Measurements from ENCODE around the gene NEUROD1. TPM values are rescaled to one million over a fixed set of nuclear protein-coding genes. Genes with fewer than 3 reads are reported as not detected.
A peak's percentile ranks its signal among the peaks of the same experiment; 100 is the strongest.

NEUROD1 gene
- total and polyA plus RNA-seq, 7 experiments from 2014 or later: not detected

GRCh38 chr2:181685150-181685688, 4.9 kb upstream of the NEUROD1 start:
- Mint-ChIP-seq H3K4me1 (peaks cover 28 to 46% (median 39%) of the 10 kb centered on the region in 7 donors), H3K36me3 (peaks cover 0 to 10% (median 4%) of the 10 kb centered on the region in 5 donors), H3K27me3 (peaks cover 70 to 91% (median 85%) of the 10 kb centered on the region in 5 donors), H3K9me3 (peaks cover 0 to 5% (median 3%) of the 10 kb centered on the region in 11 donors), H3K4me3 (peak overlapping the region in 7 of 10 donors; percentile 0 to 78 (median 4)), H3K27ac (no peak overlapping the region)
- Histone ChIP-seq H3K27ac (ENCODE audit: low read depth, low read length) (no peak overlapping the region), H3K9me3 (ENCODE audit: control insufficient read depth in 2 of 3, low read length in 3 of 3) (no peaks in the 10 kb centered on the region), H3K36me3 (ENCODE audit: control insufficient read depth in 2 of 3, insufficient read depth in 3 of 3, low read length in 3 of 3) (no peaks in the 10 kb centered on the region), H3K4me1 (ENCODE audit: control insufficient read depth in 2 of 2, insufficient read depth in 2 of 2, low read length in 2 of 2) (peaks cover 0 to 24% of the 10 kb centered on the region in 2 donors), H3K27me3 (ENCODE audit: control insufficient read depth in 2 of 2, insufficient read depth in 2 of 2, low read length in 2 of 2) (peaks cover 19 to 31% of the 10 kb centered on the region in 2 donors), H3K4me3 (ENCODE audit: low read length) (no peak overlapping the region)
- ChIA-PET POLR2A (no interaction called here), CTCF (interaction anchor here (0.9 kb wide), 1 partner anchor 9 kb away, joined by 3 read pairs; no protein-coding TSS in a partner anchor)
- DNase-seq (no peak), ATAC-seq (no peak)
- intact Hi-C loops (cut with micrococcal nuclease): no loop called here

GRCh38 chr2:181684454-181685149, 4.3 kb upstream of the NEUROD1 start:
- H3K4me1 Mint-ChIP-seq: peaks cover 28 to 51% (median 40%) of the 10 kb centered on the region in 7 donors
- Histone ChIP-seq H3K4me1 (ENCODE audit: control insufficient read depth in 2 of 2, insufficient read depth in 2 of 2, low read length in 2 of 2) (peaks cover 0 to 24% of the 10 kb centered on the region in 2 donors), H3K36me3 (ENCODE audit: control insufficient read depth in 2 of 3, insufficient read depth in 3 of 3, low read length in 3 of 3) (no peaks in the 10 kb centered on the region), H3K4me3 (ENCODE audit: low read length) (no peak overlapping the region), H3K9me3 (ENCODE audit: control insufficient read depth in 2 of 3, low read length in 3 of 3) (no peaks in the 10 kb centered on the region), H3K27ac (ENCODE audit: low read depth, low read length) (no peak overlapping the region), H3K27me3 (ENCODE audit: control insufficient read depth in 2 of 2, insufficient read depth in 2 of 2, low read length in 2 of 2) (peaks cover 26 to 37% of the 10 kb centered on the region in 2 donors)
- peak overlapping the region in 8 of 10 donors; percentile 0 to 78 (median 2) for H3K4me3 Mint-ChIP-seq
- H3K27me3 Mint-ChIP-seq: peaks cover 76 to 93% (median 86%) of the 10 kb centered on the region in 5 donors
- intact Hi-C loops (cut with micrococcal nuclease): loop anchor here in 1 of 2 donors (5.0 kb wide), 1 partner anchor 112 kb away; no protein-coding TSS in a partner anchor
- H3K9me3 Mint-ChIP-seq: peaks cover 0 to 7% (median 4%) of the 10 kb centered on the region in 11 donors
- no peak for ATAC-seq
- no peak for DNase-seq
- ChIA-PET CTCF (no interaction called here), POLR2A (no interaction called here)
- peaks cover 0 to 10% (median 6%) of the 10 kb centered on the region in 5 donors for H3K36me3 Mint-ChIP-seq
- H3K27ac Mint-ChIP-seq: peak overlapping the region in 1 of 9 donors; percentile 0

DNA sequence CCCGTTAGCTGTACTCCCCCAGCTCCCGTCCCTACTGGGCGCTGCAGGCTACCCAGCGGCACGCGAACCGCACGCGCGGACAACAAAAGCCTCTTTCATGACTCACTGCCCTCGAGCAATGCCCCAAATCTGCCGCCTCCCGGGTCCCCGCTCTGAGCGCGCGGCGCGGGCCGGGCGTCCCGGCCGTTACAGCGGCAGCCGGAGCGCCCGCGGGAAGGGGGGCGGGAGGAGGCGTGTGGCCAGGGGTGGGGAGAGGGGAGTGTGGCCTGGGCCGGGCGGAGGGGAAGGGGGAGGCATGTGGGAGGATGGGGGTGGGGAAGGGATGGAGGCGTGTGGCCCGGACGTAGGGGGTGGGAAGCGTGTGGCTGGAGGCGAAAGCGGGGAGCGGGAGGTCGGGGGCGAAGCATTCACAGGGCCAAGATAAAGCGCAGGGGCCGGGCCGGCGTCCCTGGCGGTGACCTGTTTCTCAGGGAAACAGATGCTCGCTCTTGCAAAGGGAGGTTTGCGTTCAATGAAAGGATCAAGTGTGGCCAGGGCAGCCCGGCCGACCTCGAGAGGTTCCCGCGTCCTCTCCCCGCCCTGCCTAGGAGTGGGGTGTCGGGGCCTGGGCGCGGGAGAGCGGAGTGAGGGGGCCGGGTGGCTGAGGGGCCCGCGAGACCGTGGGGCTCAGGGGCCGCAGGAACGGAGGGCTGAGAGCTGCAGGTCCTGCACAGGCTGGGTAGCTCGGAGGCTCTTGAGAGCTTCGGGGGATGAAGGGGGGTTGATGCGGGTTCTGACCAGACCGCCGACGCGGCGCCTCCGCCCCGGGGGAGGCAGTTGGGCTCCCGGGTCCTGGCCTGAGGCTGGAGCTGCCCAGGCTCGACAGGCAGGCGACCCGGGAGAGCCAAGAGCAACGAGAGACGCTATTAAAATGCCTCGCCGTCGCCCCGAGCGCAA, 3.5 kb upstream of the NEUROD1 start:
- no peak overlapping the region for H3K27ac ChIP-seq (ENCODE audit: low read depth, low read length)
- POLR2A ChIA-PET: no interaction called here
- Mint-ChIP-seq H3K36me3 (peaks cover 0 to 14% (median 9%) of the 10 kb centered on the region in 5 donors), H3K27ac (peak overlapping the region in 1 of 9 donors; percentile 69), H3K9me3 (peaks cover 3 to 15% (median 8%) of the 10 kb centered on the region in 11 donors), H3K27me3 (peaks cover 84 to 96% (median 86%) of the 10 kb centered on the region in 5 donors), H3K4me3 (peak overlapping the region; percentile 51 to 81 (median 70)), H3K4me1 (peaks cover 31 to 59% (median 44%) of the 10 kb centered on the region in 7 donors)
- DNase-seq: peak in 1 of 9 donors; percentile 26
- CTCF ChIA-PET: no interaction called here
- H3K27me3 ChIP-seq (ENCODE audit: control insufficient read depth in 2 of 2, insufficient read depth in 2 of 2, low read length in 2 of 2): peaks cover 28 to 37% of the 10 kb centered on the region in 2 donors
- intact Hi-C loops (cut with micrococcal nuclease): loop anchor here in 1 of 2 donors (5.0 kb wide), 1 partner anchor 111 kb away; no protein-coding TSS in a partner anchor
- peaks cover 0 to 24% of the 10 kb centered on the region in 2 donors for H3K4me1 ChIP-seq (ENCODE audit: control insufficient read depth in 2 of 2, insufficient read depth in 2 of 2, low read length in 2 of 2)
- no peaks in the 10 kb centered on the region for H3K36me3 ChIP-seq (ENCODE audit: control insufficient read depth in 2 of 3, insufficient read depth in 3 of 3, low read length in 3 of 3)
- ATAC-seq: no peak
- H3K4me3 ChIP-seq (ENCODE audit: low read length): no peak overlapping the region
- H3K9me3 ChIP-seq (ENCODE audit: control insufficient read depth in 2 of 3, low read length in 3 of 3): no peaks in the 10 kb centered on the region

DNA sequence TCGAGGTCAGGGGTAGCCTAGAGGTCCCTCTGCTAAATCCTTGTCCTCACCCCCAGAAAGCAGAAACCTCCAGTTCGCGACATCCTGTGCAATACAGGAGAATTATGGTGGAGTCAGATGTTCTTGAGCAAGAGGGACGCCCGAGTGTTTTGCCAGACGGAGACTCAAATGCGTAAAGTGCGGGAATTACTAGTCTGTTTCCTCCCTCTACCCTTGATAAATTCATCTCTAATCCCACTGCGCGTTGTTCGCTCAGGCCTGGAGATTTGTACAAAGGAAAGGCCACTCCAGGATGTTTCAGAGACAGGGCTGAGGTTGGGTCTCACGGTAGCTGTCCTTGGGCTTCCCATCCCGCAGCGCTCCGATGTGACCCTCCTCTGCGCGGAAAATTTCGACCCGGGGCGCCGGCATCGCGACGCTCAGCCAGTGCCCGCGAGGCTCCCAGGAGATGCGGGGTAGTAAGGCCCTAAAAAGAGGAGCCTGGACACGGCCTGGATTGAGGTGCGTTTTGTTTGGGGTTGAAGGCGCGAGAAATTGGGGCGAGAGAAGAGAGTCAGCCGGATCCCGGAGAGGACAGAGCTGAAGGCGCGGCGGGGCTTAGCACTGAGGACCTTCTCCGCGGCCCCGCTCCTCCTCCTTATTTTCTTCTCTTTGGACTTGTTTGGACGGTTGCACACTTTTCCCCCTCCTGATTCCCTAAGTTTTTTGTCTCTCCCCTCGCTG, 2.6 kb upstream of the NEUROD1 start:
- peaks cover 0 to 24% of the 10 kb centered on the region in 2 donors for H3K4me1 ChIP-seq (ENCODE audit: control insufficient read depth in 2 of 2, insufficient read depth in 2 of 2, low read length in 2 of 2)
- peaks cover 28 to 38% of the 10 kb centered on the region in 2 donors for H3K27me3 ChIP-seq (ENCODE audit: control insufficient read depth in 2 of 2, insufficient read depth in 2 of 2, low read length in 2 of 2)
- ATAC-seq (no peak), DNase-seq (no peak)
- peaks cover 0 to 17% (median 9%) of the 10 kb centered on the region in 5 donors for H3K36me3 Mint-ChIP-seq
- no peak overlapping the region for H3K27ac ChIP-seq (ENCODE audit: low read depth, low read length)
- peaks cover 35 to 64% (median 50%) of the 10 kb centered on the region in 7 donors for H3K4me1 Mint-ChIP-seq
- peaks cover 90 to 96% (median 92%) of the 10 kb centered on the region in 5 donors for H3K27me3 Mint-ChIP-seq
- H3K9me3 ChIP-seq (ENCODE audit: control insufficient read depth in 2 of 3, low read length in 3 of 3): no peaks in the 10 kb centered on the region
- H3K27ac Mint-ChIP-seq: peak overlapping the region in 1 of 9 donors; percentile 69
- intact Hi-C loops (cut with micrococcal nuclease): loop anchor here in 1 of 2 donors (5.0 kb wide), 1 partner anchor 111 kb away; no protein-coding TSS in a partner anchor
- H3K9me3 Mint-ChIP-seq: peaks cover 7 to 22% (median 13%) of the 10 kb centered on the region in 11 donors
- CTCF ChIA-PET: no interaction called here
- H3K36me3 ChIP-seq (ENCODE audit: control insufficient read depth in 2 of 3, insufficient read depth in 3 of 3, low read length in 3 of 3): no peaks in the 10 kb centered on the region
- no peak overlapping the region for H3K4me3 ChIP-seq (ENCODE audit: low read length)
- POLR2A ChIA-PET: no interaction called here
- H3K4me3 Mint-ChIP-seq: peak overlapping the region; percentile 51 to 81 (median 65)

GRCh38 chr2:181682026-181682789, 1.9 kb upstream of the NEUROD1 start:
- peaks cover 0 to 24% of the 10 kb centered on the region in 2 donors for H3K4me1 ChIP-seq (ENCODE audit: control insufficient read depth in 2 of 2, insufficient read depth in 2 of 2, low read length in 2 of 2)
- H3K27me3 ChIP-seq (ENCODE audit: control insufficient read depth in 2 of 2, insufficient read depth in 2 of 2, low read length in 2 of 2): peaks cover 31 to 44% of the 10 kb centered on the region in 2 donors
- H3K9me3 ChIP-seq (ENCODE audit: control insufficient read depth in 2 of 3, low read length in 3 of 3): no peaks in the 10 kb centered on the region
- H3K36me3 ChIP-seq (ENCODE audit: control insufficient read depth in 2 of 3, insufficient read depth in 3 of 3, low read length in 3 of 3): no peaks in the 10 kb centered on the region
- intact Hi-C loops (cut with micrococcal nuclease): loop anchor here in 1 of 2 donors (5.0 kb wide), 1 partner anchor 110 kb away; no protein-coding TSS in a partner anchor
- CTCF ChIA-PET: no interaction called here
- ATAC-seq (no peak), DNase-seq (no peak)
- Mint-ChIP-seq H3K4me1 (peaks cover 35 to 68% (median 53%) of the 10 kb centered on the region in 7 donors), H3K9me3 (peaks cover 7 to 26% (median 16%) of the 10 kb centered on the region in 11 donors), H3K36me3 (peaks cover 0 to 13% (median 9%) of the 10 kb centered on the region in 5 donors), H3K4me3 (peak overlapping the region; percentile 51 to 81 (median 66)), H3K27me3 (peaks cover 87 to 94% (median 89%) of the 10 kb centered on the region in 5 donors), H3K27ac (peak overlapping the region in 1 of 9 donors; percentile 69)
- H3K4me3 ChIP-seq (ENCODE audit: low read length): no peak overlapping the region
- POLR2A ChIA-PET: no interaction called here
- no peak overlapping the region for H3K27ac ChIP-seq (ENCODE audit: low read depth, low read length)

Measured in naive thymus-derived CD4-positive, alpha-beta T cell (primary cell).